Measurements from ENCODE around the gene SIGLEC6.
"Not testable (repeated sequence)": the region's sequence is repeated elsewhere in the genome, so short reads cannot be mapped to it uniquely, and the experiment has no call there.

Gene SIGLEC6

GRCh38 chr19:51508059-51508733 is 23.3 kb downstream of the SIGLEC6 start:
- DNase-seq = no peak

- DNase-seq = no peak
Observed at GRCh38 chr19:51507640-51508058, 23.8 kb downstream of the SIGLEC6 start.

- DNase-seq = no peak
Observed at GRCh38 chr19:51507192-51507591, 24.3 kb downstream of the SIGLEC6 start.

- no peak for DNase-seq
Observed at GRCh38 chr19:51505904-51506303, 25.6 kb downstream of the SIGLEC6 start.

- DNase-seq = no peak
Observed at GRCh38 chr19:51503896-51504295, 27.6 kb downstream of the SIGLEC6 start.

- DNase-seq = no peak
Observed at GRCh38 chr19:51503286-51503817, 28.1 kb downstream of the SIGLEC6 start.

GRCh38 chr19:51501594-51502263 is 29.7 kb downstream of the SIGLEC6 start, which contains the start of gene SIGLEC12:
Gene SIGLEC12 (minus strand): TSS chr19:51501800. CDS start chr19:51501733, 67 bp downstream.
- DNase-seq = no peak

- DNase-seq = not testable (repeated sequence)
Observed at GRCh38 chr19:51500931-51501330, 30.5 kb downstream of the SIGLEC6 start.

GRCh38 chr19:51497666-51498065 is 33.8 kb downstream of the SIGLEC6 start:
- DNase-seq = no peak

GRCh38 chr19:51493776-51494175 is 37.7 kb downstream of the SIGLEC6 start:
- DNase-seq = no peak

- no peak for DNase-seq
Observed at GRCh38 chr19:51491586-51491985, 39.9 kb downstream of the SIGLEC6 start.

- DNase-seq = no peak
Observed at GRCh38 chr19:51490676-51491075, 40.8 kb downstream of the SIGLEC6 start.

GRCh38 chr19:51489113-51489512 is 42.4 kb downstream of the SIGLEC6 start:
- no peak for DNase-seq

- DNase-seq = no peak
Observed at GRCh38 chr19:51488491-51488890, 43.0 kb downstream of the SIGLEC6 start.

GRCh38 chr19:51485960-51486660 is 45.4 kb downstream of the SIGLEC6 start:
- DNase-seq = no peak

- no peak for DNase-seq
Observed at GRCh38 chr19:51480590-51480989, 50.9 kb downstream of the SIGLEC6 start.

GRCh38 chr19:51479531-51480331 is 51.7 kb downstream of the SIGLEC6 start:
- DNase-seq = no peak

GRCh38 chr19:51478381-51479234 is 52.9 kb downstream of the SIGLEC6 start, which contains the start of gene CEACAM18:
Gene CEACAM18 (plus strand): TSS chr19:51478539.
- DNase-seq = no peak

GRCh38 chr19:51477344-51477743 is 54.1 kb downstream of the SIGLEC6 start:
- DNase-seq = no peak

GRCh38 chr19:51476164-51476563 is 55.3 kb downstream of the SIGLEC6 start:
- no peak for DNase-seq

- peak; percentile 43 for DNase-seq
Observed at GRCh38 chr19:51473009-51473707, 58.3 kb downstream of the SIGLEC6 start.
